GM12864 (cell line): Measurements from ENCODE around the gene CASQ1.
A peak's percentile ranks its signal among the peaks of the same experiment; 100 is the strongest.

Experiments
- DNase-seq: peaks from one replicate; pipeline ENCODE4 v3.0.0-alpha.2; 2011; ENCODE audit warnings: low read depth
- H3K4me3 ChIP-seq: 2 replicates; pipeline ENCODE4 v1.5.1; 2011; ENCODE audit warnings: mild to moderate bottlenecking, low read depth, low read length, control low read depth
- TF ChIP-seq, protein P1 (sequence below): IDR thresholded peaks from 2 replicates; pipeline ENCODE4 v1.5.1; 2011; ENCODE audit warnings: low read depth, mild to moderate bottlenecking, moderate library complexity, low read length, control low read depth, inconsistent platforms; ENCODE audit errors: missing control alignments

CASQ1 gene

DNA sequence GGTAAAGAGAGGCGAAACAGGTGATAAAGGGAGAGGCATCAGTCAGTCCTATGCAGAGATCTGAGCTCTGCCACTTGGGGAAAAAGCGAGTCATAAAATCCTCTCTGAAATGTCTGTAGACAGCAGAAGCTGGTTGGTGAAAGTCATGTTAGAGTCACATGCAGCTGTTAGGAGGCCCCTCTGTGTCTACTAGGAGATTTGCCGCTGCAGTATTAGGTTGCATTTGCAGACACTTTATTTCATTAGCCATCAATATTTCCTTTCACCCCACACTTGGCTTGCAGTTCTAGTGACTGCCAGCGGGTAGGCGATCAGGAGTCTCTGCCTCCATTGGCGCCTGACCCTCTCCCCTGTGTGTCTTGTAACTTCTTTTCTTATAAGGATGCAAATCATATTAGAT is 22.8 kb upstream of the CASQ1 start:
- H3K4me3 ChIP-seq: no peak overlapping the region
- DNase-seq: no peak
- TF ChIP-seq, protein P1, sequence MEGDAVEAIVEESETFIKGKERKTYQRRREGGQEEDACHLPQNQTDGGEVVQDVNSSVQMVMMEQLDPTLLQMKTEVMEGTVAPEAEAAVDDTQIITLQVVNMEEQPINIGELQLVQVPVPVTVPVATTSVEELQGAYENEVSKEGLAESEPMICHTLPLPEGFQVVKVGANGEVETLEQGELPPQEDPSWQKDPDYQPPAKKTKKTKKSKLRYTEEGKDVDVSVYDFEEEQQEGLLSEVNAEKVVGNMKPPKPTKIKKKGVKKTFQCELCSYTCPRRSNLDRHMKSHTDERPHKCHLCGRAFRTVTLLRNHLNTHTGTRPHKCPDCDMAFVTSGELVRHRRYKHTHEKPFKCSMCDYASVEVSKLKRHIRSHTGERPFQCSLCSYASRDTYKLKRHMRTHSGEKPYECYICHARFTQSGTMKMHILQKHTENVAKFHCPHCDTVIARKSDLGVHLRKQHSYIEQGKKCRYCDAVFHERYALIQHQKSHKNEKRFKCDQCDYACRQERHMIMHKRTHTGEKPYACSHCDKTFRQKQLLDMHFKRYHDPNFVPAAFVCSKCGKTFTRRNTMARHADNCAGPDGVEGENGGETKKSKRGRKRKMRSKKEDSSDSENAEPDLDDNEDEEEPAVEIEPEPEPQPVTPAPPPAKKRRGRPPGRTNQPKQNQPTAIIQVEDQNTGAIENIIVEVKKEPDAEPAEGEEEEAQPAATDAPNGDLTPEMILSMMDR: no peak

DNA sequence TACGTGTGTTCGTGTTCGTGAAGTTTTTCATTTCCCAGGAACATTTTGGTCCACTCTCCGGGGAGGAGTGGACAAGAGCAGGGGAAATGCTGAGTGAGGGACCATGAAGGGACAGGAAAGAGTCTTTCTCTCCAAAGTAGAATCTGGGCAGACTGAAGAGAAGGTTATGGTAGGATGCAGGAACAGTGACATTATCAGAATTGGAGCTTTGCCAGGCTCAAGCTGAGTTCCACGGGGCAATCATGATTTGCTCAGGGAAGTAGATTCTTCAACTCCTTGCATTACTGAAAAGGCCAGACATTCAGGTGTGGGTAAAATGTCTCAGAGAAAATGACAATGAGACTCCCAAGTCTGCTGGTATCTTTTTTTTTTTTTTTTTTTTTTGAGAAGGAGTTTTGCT is 22.4 kb upstream of the CASQ1 start:
- TF ChIP-seq, protein P1: no peak
- no peak overlapping the region for H3K4me3 ChIP-seq
- no peak for DNase-seq

DNA sequence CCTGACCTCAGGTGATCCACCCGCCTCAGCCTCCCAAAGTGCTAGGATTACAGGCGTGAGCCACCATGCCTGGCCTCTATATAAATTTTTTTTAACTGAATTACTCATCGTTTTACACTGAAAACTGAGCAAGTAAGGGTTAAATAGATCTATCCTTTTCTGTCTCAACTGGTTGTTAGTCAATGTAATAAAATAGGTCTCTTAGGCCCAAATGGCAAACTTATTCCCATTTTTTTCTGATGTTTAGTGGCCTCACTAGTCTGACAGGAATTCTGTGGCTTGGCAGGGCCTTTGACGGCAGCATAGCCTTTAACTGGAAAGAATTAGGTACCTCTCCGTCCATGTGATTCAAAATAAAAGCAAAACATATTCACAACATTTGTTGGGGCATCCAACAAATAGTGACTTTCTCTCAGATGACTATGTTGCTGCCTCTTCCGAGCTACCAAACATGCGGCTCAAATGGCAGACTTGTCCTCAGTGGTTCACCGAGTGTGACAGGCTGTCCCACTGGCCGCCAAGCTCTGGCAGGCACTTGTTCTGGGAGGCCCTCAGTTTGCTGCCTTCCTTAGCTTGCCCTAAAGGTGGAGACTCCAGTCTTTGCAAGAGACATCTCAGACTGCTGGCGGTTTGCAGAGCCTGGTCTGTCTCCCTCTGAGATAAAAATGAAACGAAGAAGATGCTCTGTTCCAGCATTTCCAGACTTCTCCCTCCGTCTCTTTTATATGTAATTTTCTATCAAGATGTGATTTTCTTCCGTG is 21.6 kb upstream of the CASQ1 start:
- DNase-seq: no peak
- no peak overlapping the region for H3K4me3 ChIP-seq

DNA sequence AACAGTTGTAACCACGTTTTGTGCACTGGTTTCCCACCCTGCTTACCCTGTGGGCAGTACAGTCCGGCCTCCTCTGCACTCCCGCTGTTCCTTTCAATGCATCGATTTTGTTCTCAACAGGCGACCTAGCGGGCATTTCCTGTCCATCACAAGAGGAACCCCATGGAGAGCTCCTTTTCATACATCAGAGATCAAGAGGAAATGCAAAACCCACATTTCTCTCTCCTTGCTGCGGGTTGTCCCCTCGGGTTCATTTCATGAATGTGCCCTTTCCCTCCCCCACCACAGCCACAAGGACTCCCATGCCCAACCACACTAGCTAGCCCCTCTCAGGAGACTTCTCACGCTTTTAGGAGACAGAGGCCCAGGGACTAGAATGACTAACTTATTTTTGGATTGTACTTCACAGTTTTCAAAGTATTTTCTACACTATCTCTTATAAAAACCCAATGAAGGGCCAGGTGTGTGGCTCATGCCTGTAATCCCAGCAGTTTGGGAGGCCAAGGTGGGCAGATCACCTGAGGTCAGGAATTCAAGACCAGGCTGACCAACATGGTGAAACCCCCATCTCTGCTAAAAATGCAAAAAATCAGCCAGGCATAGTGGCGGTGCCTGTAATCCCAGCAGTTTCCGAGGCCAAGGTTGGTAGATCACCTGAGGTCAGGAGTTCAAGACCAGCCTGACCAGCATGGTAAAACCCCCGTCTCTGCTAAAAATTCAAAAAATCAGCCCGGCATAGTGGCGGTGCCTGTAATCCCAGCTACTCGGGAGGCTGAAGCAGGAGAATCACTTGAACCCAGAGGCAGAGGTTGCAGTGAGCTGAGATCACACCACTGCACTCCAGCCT is 20.6 kb upstream of the CASQ1 start:
- peak; percentile 45 for DNase-seq
- no peak overlapping the region for H3K4me3 ChIP-seq
- TF ChIP-seq, protein P1: no peak

More for the DNA sequence above, 21.6 kb upstream of the CASQ1 start:
- TF ChIP-seq, protein P1: no peak

DNA sequence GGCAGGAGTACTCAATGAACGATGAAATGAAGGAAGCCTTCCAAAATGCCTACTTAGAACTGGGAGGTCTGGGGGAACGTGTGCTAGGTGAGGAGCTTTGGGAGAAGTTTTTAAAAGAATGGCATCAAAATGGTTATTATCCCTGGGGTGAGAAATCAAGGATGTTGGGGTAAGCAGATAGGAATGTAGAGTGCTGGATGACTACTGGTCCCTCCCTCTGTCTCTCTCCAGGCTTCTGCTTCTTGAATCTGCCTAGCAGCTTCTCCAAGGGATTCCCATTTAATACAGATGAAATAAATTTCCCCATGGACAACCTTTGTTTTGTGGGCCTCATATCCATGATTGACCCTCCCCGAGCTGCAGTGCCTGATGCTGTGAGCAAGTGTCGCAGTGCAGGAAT is 19.0 kb upstream of the CASQ1 start:
- TF ChIP-seq, protein P1: no peak
- DNase-seq: no peak
- H3K4me3 ChIP-seq: no peak overlapping the region

DNA sequence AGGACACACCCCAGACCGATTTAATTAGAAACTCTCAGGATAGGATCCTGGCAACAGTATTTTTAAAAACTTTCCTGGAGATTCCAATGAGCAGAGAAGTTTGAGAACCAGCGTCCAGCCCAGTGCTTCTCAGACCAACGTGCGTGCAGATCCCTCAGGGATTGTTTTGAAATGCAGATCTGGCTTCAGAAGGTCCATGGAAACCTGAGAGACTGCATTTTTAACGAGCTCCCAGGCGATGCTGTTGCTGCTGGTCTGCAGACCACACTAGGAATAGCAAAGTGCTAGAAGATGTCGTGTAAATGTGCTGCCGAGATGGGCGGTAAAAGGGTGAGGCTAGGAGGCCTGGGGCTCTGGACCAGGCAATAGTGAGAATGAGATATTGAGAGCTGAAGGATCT is 18.4 kb upstream of the CASQ1 start:
- no peak overlapping the region for H3K4me3 ChIP-seq
- DNase-seq: no peak
- TF ChIP-seq, protein P1: no peak
